SK-N-SH (cell line): ENCODE data around the gene HHATL. TPM values are rescaled to one million over a fixed set of nuclear protein-coding genes. Genes with fewer than 3 reads are reported as not detected.

Experiments used
- CTCF ChIA-PET: fragments of 300-600, 350-600 bp; formaldehyde crosslinking; extraction: SDS; loops from one replicate; lab custom pipeline; 2021; lab: Yijun Ruan, JAX
- POLR2A ChIA-PET: fragments of 350-600 bp; sonication (Branson Sonifier 250); formaldehyde crosslinking; extraction: SDS; loops from one replicate; lab custom pipeline; 2020; ENCODE audit warnings: antibody characterized with exemption, inconsistent platforms; lab: Yijun Ruan, JAX
- DNase-seq: peaks from one replicate; pipeline ENCODE4 v3.0.0; 2012
- H2AFZ ChIP-seq: fragments of 200-600 bp; sonication (generic); 2 replicates; pipeline ENCODE4 v1.8.1; 2016; ENCODE audit warnings: antibody characterized with exemption, mild to moderate bottlenecking, low read depth
- H3F3A ChIP-seq: fragments of 200-600 bp; sonication (generic); replicated peaks from 2 replicates; pipeline ENCODE3; 2016; ENCODE audit warnings: antibody characterized with exemption, mild to moderate bottlenecking; ENCODE audit not compliant: insufficient read depth
- H3K27ac ChIP-seq, 2 experiments: fragments of 200-500 bp in 1 of 2; fragments of 200-600 bp in 1 of 2; sonication (Bioruptor generic) in 1 of 2; sonication (generic), shearing (Covaris generic) in 1 of 2; 2 replicates each; pipeline versions ENCODE4 v1.5.1 to v1.6.1; 2014 to 2016; ENCODE audit warnings: low read depth in 2 of 2, inconsistent platforms in 1 of 2, low read length in 1 of 2, mild to moderate bottlenecking in 1 of 2, mixed read lengths in 1 of 2
- H3K27me3 ChIP-seq: fragments of 200-600 bp; sonication (generic), shearing (Covaris generic); 2 replicates; pipeline ENCODE4 v1.6.1; 2016; ENCODE audit warnings: mixed run types; ENCODE audit not compliant: insufficient read depth
- H3K36me3 ChIP-seq, 2 experiments: fragments of 200-500 bp in 1 of 2; fragments of 200-600 bp in 1 of 2; sonication (Bioruptor generic) in 1 of 2; sonication (generic) in 1 of 2; replicated peaks in 1 of 2; 2 replicates each; pipeline versions ENCODE3 to v1.5.1; 2014 to 2016; ENCODE audit warnings: low read length in 1 of 2, mild to moderate bottlenecking in 1 of 2; ENCODE audit not compliant: insufficient read depth in 2 of 2, control insufficient read depth in 1 of 2
- H3K4me1 ChIP-seq, 2 experiments: fragments of 200-500 bp in 1 of 2; fragments of 200-600 bp in 1 of 2; sonication (Bioruptor generic) in 1 of 2; sonication (generic), shearing (Covaris generic) in 1 of 2; 2 replicates each; pipeline versions ENCODE4 v1.5.1 to v1.6.1; 2014 to 2016; ENCODE audit warnings: low read depth in 1 of 2, low read length in 1 of 2, mixed run types in 1 of 2; ENCODE audit not compliant: insufficient read depth in 2 of 2, control insufficient read depth in 1 of 2
- H3K4me2 ChIP-seq: fragments of 200-600 bp; sonication (generic), shearing (Covaris generic); 2 replicates; pipeline ENCODE4 v1.6.1; 2017; ENCODE audit warnings: mixed run types
- H3K4me3 ChIP-seq, 2 experiments: fragments of 200-500 bp in 1 of 2; fragments of 200-600 bp in 1 of 2; sonication (Bioruptor generic) in 1 of 2; sonication (generic), shearing (Covaris generic) in 1 of 2; 2 replicates each; pipeline versions ENCODE4 v1.5.1 to v1.8.1; 2014 to 2016; ENCODE audit warnings: low read depth in 2 of 2, inconsistent platforms in 1 of 2, low read length in 1 of 2, mild to moderate bottlenecking in 1 of 2, mixed read lengths in 1 of 2, moderate library complexity in 1 of 2
- H3K79me2 ChIP-seq: fragments of 200-600 bp; sonication (generic); 2 replicates; pipeline ENCODE4 v1.8.1; 2017; ENCODE audit warnings: mild to moderate bottlenecking; ENCODE audit not compliant: insufficient read depth
- H3K9ac ChIP-seq: fragments of 200-600 bp; sonication (generic); 2 replicates; pipeline ENCODE4 v1.6.1; 2017; ENCODE audit warnings: mixed run types
- H3K9me2 ChIP-seq: fragments of 200-600 bp; sonication (generic); 2 replicates; pipeline ENCODE4 v1.6.1; 2017; ENCODE audit warnings: mixed run types
- H3K9me3 ChIP-seq: fragments of 200-600 bp; sonication (generic); 2 replicates; pipeline ENCODE4 v1.6.1; 2017; ENCODE audit warnings: mixed run types, mild to moderate bottlenecking, moderate library complexity
- H4K20me1 ChIP-seq: fragments of 200-600 bp; sonication (generic); 2 replicates; pipeline ENCODE4 v1.6.1; 2017; ENCODE audit warnings: mild to moderate bottlenecking, mixed run types; ENCODE audit not compliant: insufficient read depth
- CTCF ChIP-seq: fragments of 200-600 bp; sonication (generic); IDR thresholded peaks from 2 replicates; pipeline ENCODE4 v1.6.1; 2017; ENCODE audit warnings: antibody characterized with exemption, mild to moderate bottlenecking, moderate library complexity
- ELF1 ChIP-seq: IDR thresholded peaks from 2 replicates; pipeline ENCODE4 v1.4.0; 2012
- EP300 ChIP-seq, 2 experiments: IDR thresholded peaks; 2 replicates each; pipeline versions ENCODE4 v1.4.0 to v1.6.1; 2012; ENCODE audit warnings: borderline replicate concordance in 1 of 2, low read depth in 1 of 2, low read length in 1 of 2
- FOSL2 ChIP-seq: IDR thresholded peaks from 2 replicates; pipeline ENCODE4 v1.4.0; 2012; ENCODE audit warnings: low read depth, mild to moderate bottlenecking, moderate library complexity, borderline replicate concordance
- FOXM1 ChIP-seq: IDR thresholded peaks from 2 replicates; pipeline ENCODE4 v1.4.0; 2012; ENCODE audit warnings: low read depth, mild to moderate bottlenecking
- GABPA ChIP-seq: IDR thresholded peaks from 2 replicates; pipeline ENCODE4 v1.4.0; 2012; ENCODE audit warnings: low read depth, mild to moderate bottlenecking
- IRF3 ChIP-seq: fragments of 150-350 bp; IDR thresholded peaks from 2 replicates; pipeline ENCODE4 v1.6.1; 2016; ENCODE audit warnings: mild to moderate bottlenecking, low read depth, low read length
- JUND ChIP-seq: IDR thresholded peaks from 2 replicates; pipeline ENCODE4 v1.4.0; 2012
- MXI1 ChIP-seq: IDR thresholded peaks from 2 replicates; pipeline ENCODE4 v1.6.1; 2012; ENCODE audit warnings: mild to moderate bottlenecking, low read depth, low read length, improper control_type of control experiment
- NRF1 ChIP-seq: IDR thresholded peaks from 2 replicates; pipeline ENCODE4 v1.6.1; 2012; ENCODE audit warnings: low read depth, mild to moderate bottlenecking, low read length
- PBX3 ChIP-seq: IDR thresholded peaks from 2 replicates; pipeline ENCODE4; 2012
- POLR2AphosphoS5 ChIP-seq: IDR thresholded peaks from 2 replicates; pipeline ENCODE4 v1.6.1; 2012; ENCODE audit warnings: low read depth, low read length
- REST ChIP-seq: IDR thresholded peaks from 2 replicates; pipeline ENCODE4 v1.6.1; 2012; ENCODE audit warnings: mild to moderate bottlenecking, low read depth, low read length, moderate library complexity
- RXRA ChIP-seq: IDR thresholded peaks from 2 replicates; pipeline ENCODE4 v1.4.0; 2012; ENCODE audit warnings: low read depth, mild to moderate bottlenecking, borderline replicate concordance
- SIN3A ChIP-seq: IDR thresholded peaks from 2 replicates; pipeline ENCODE4 v1.6.1; 2012; ENCODE audit warnings: low read depth, mild to moderate bottlenecking, low read length, moderate library complexity, borderline replicate concordance
- TAF1 ChIP-seq: IDR thresholded peaks from 2 replicates; pipeline ENCODE4 v1.6.1; 2012; ENCODE audit warnings: low read depth, mild to moderate bottlenecking, low read length, moderate library complexity, borderline replicate concordance
- TCF12 ChIP-seq: IDR thresholded peaks from 2 replicates; pipeline ENCODE4 v1.4.0; 2012
- TEAD4 ChIP-seq: IDR thresholded peaks from 2 replicates; pipeline ENCODE4 v1.4.0; 2012; ENCODE audit warnings: mild to moderate bottlenecking, borderline replicate concordance; ENCODE audit not compliant: insufficient read depth
- USF1 ChIP-seq: IDR thresholded peaks from 2 replicates; pipeline ENCODE4 v1.4.0; 2012; ENCODE audit warnings: low read depth, borderline replicate concordance
- YY1 ChIP-seq: IDR thresholded peaks from 2 replicates; pipeline ENCODE4 v1.4.0; 2012; ENCODE audit warnings: low read depth, mild to moderate bottlenecking
- ZBTB33 ChIP-seq: IDR thresholded peaks from 2 replicates; pipeline ENCODE4 v1.4.0; 2012; ENCODE audit warnings: low read depth, borderline replicate concordance
- WGBS: methylation state at CpG from one replicate; pipeline ENCODE4 v1.1.6; 2017; ENCODE audit warnings: low lambda C conversion rate; 5-methylcytosine and 5-hydroxymethylcytosine counted together
- polyA plus RNA-seq, 3 experiments: library from polyadenylated mRNA; depleted of rRNA; stranded (reverse); fragments of >200 nt; gene quantifications; 2 replicates each; pipeline ENCODE4 v1.2.3, GENCODE V29; 2012

Gene HHATL
- polyA plus RNA-seq, 1 of the 3 experiments (the other 2 are of a cell fraction) = not detected

GRCh38 chr3:42729404-42730145 lies 27.0 kb upstream of the HHATL start:
- H3K9me3 ChIP-seq = no peaks in the 10 kb centered on the region
- no peaks in the 10 kb centered on the region for H3F3A ChIP-seq
- no peaks in the 10 kb centered on the region; the same call in 1 of the 2 replicates for H3K27me3 ChIP-seq
- peaks cover 0 to 12% of the 10 kb centered on the region in 2 experiments; a peak in 1 of 4 replicates for H3K4me1 ChIP-seq
- H2AFZ ChIP-seq = no peak overlapping the region
- H3K79me2 ChIP-seq = no peaks in the 10 kb centered on the region
- ChIA-PET CTCF (interaction anchor here (0.7 to 1.3 kb wide), 3 partner anchors 10 to 18 kb away, joined by 3 to 6 read pairs (median 3); no protein-coding TSS in a partner anchor), POLR2A (no interaction called here)
- H3K9ac ChIP-seq = no peak overlapping the region
- H4K20me1 ChIP-seq = no peaks in the 10 kb centered on the region
- no peak overlapping the region for H3K4me2 ChIP-seq
- peak; percentile 49 for DNase-seq
- no peaks in the 10 kb centered on the region for H3K36me3 ChIP-seq
- 62% methylated on average over 6 of the region's 6 CpGs for WGBS
- no peaks in the 10 kb centered on the region for H3K9me2 ChIP-seq
- H3K4me3 ChIP-seq = no peak overlapping the region
- H3K27ac ChIP-seq = peak overlapping the region in 1 of 2 experiments; percentile 45; a peak in 2 of 4 replicates
- TF ChIP-seq MXI1 (peak; percentile 59; the same call in 1 of the 2 replicates), EP300 (IDR thresholded peaks at IDR 0.05; ENCODE audit: borderline replicate concordance in 1 of 2, low read depth in 1 of 2, low read length in 1 of 2) (no peak; a peak in 1 of 4 replicates), TEAD4 (no peak), TAF1 (no peak), ZBTB33 (no peak), POLR2AphosphoS5 (no peak), RXRA (no peak), PBX3 (no peak), JUND (no peak), YY1 (no peak), FOSL2 (no peak), REST (no peak), USF1 (no peak), CTCF (no peak), TCF12 (no peak), GABPA (no peak), ELF1 (no peak), FOXM1 (no peak), NRF1 (no peak), IRF3 (no peak), SIN3A (no peak)
